GM10248 (cell line): ENCODE data around the gene ARHGEF33.

Experiments
- CTCF ChIA-PET: fragments of 300-600 bp; sonication (Branson Sonifier 250); formaldehyde crosslinking; extraction: SDS; loops from one replicate; lab custom pipeline; 2021; ENCODE audit warnings: antibody characterized with exemption; lab: Yijun Ruan, JAX
- POLR2A ChIA-PET: fragments of 350-650 bp; sonication (Branson Sonifier 250); formaldehyde crosslinking; extraction: SDS; loops from one replicate; lab custom pipeline; 2020; ENCODE audit warnings: antibody characterized with exemption; lab: Yijun Ruan, JAX
- DNase-seq: peaks from one replicate; pipeline ENCODE4 v3.0.0; 2012; ENCODE audit errors: extremely low spot score
- TF ChIP-seq, protein P1 (sequence below): IDR thresholded peaks from 2 replicates; pipeline ENCODE4 v1.5.1; 2012; ENCODE audit warnings: mild to moderate bottlenecking, low read depth; ENCODE audit errors: extremely low read depth, missing control alignments, control extremely low read depth

The ARHGEF33 gene

DNA sequence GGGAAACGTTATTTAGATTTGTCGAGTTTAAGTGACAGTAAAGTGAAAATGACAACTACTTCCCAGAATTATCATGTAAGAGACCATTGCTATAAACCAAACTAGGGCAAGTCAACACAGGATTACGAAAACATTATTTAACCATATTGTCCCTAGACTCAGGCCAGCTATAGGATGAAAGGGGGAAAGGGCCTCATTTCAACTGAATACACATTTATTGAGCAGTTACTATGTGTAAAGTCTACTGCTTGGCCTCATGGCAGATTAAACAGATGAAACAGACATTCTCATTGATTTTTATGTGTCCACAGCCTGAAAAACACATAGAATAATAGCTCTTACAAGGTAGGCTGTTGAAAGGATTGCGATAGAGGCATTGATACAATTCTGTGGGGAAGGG lies 32.7 kb downstream of the ARHGEF33 start:
- TF ChIP-seq, protein P1, sequence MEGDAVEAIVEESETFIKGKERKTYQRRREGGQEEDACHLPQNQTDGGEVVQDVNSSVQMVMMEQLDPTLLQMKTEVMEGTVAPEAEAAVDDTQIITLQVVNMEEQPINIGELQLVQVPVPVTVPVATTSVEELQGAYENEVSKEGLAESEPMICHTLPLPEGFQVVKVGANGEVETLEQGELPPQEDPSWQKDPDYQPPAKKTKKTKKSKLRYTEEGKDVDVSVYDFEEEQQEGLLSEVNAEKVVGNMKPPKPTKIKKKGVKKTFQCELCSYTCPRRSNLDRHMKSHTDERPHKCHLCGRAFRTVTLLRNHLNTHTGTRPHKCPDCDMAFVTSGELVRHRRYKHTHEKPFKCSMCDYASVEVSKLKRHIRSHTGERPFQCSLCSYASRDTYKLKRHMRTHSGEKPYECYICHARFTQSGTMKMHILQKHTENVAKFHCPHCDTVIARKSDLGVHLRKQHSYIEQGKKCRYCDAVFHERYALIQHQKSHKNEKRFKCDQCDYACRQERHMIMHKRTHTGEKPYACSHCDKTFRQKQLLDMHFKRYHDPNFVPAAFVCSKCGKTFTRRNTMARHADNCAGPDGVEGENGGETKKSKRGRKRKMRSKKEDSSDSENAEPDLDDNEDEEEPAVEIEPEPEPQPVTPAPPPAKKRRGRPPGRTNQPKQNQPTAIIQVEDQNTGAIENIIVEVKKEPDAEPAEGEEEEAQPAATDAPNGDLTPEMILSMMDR = no peak
- no peak for DNase-seq
- POLR2A ChIA-PET = interaction anchor here (0.6 kb wide), 1 partner anchor 189 kb away, joined by 5 read pairs; no protein-coding TSS in a partner anchor
- CTCF ChIA-PET = interaction anchor here (1.2 to 3.7 kb wide), 3 partner anchors 10 to 305 kb away, joined by 3 to 21 read pairs (median 4); no protein-coding TSS in a partner anchor

DNA sequence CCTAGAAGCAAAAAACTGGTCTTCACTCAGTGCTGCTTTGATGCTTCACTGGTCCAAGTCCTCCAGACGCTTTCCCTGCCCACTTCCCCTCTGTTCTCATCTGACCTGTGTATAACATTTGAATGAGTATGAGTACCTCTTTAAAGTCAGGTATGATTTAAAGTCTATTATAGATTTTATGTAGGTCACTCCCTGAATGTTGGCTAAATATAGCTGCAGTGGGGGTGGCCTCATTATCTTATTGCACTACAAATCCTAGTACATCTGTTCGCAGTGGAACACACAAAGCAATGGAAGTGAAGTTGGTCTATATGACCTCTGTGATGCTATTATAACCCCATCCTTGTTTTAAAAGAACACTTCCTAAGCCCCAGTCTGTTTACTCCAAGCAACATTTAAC lies 33.2 kb downstream of the ARHGEF33 start:
- ChIA-PET POLR2A (no interaction called here), CTCF (interaction anchor here (1.2 to 3.7 kb wide), 3 partner anchors 10 to 305 kb away, joined by 3 to 21 read pairs (median 4); no protein-coding TSS in a partner anchor)
- DNase-seq = no peak
- TF ChIP-seq, protein P1 = no peak

DNA sequence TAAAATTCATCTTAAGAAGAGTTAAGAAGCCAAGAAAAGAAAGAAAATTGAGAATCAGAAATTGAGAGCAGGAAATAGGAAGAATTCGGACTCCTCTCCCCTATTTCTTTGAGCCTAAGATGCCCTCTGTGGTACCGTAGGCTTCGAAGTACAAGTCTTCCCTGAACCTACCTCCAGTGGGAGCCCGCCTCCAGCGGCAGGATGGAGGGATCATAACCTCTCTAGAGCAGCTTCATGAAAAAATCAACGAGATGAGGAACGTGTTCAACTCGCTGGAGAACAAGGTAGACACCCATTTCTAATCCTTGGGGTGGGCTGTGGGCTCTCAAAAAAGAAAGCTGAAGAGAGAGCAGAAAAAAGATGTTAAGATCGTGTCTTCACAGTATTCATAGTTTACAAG lies 36.3 kb downstream of the ARHGEF33 start:
- CTCF ChIA-PET = interaction anchor here (4.9 kb wide), 1 partner anchor 21 kb away, joined by 28 read pairs; no protein-coding TSS in a partner anchor
- no peak for DNase-seq
- TF ChIP-seq, protein P1 = no peak
- POLR2A ChIA-PET = no interaction called here

DNA sequence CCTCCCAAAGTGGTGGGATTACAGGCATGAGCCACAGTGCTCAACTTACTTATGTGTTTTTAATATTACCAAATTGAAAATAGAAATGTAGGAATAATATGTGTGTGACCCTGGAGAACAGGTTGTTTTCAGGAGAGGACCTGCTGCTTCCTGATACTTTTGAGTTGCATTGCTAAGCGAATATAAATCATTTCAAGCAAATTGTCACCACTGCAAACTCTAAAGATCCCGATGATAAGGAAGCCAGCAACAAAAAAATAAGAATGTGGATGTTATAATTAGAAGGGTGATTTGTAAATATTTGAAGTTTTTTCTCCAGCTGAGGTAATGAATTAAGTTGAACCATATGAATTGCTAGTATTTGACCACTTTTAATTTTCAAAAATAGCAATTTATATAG lies 40.9 kb downstream of the ARHGEF33 start:
- CTCF ChIA-PET = interaction anchor here (4.9 kb wide), 1 partner anchor 16 kb away, joined by 28 read pairs; no protein-coding TSS in a partner anchor
- TF ChIP-seq, protein P1 = no peak
- POLR2A ChIA-PET = no interaction called here
- no peak for DNase-seq

DNA sequence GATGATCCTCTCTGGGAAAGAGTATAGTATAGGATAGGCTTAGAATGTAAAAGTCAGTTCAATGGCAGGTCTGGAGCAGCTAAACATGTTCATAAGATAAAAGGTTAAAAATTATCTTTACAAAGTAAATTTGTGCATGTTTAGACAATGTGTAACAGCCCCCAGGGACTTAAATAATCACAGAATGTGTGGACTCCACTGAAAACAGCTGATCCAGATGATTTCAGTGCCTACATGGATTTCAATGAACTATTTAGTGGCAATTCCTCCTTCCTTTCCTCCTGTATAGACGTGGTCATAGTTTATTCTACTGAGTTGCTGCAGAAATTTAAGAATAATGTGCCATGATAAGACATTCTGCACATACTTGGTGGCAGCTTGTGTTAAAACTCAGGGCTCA lies 42.9 kb downstream of the ARHGEF33 start:
- TF ChIP-seq, protein P1 = no peak
- DNase-seq = no peak
- CTCF ChIA-PET = interaction anchor here (1.0 to 1.8 kb wide), 3 partner anchors 8 to 297 kb away, joined by 3 to 12 read pairs (median 4); no protein-coding TSS in a partner anchor
- POLR2A ChIA-PET = no interaction called here

DNA sequence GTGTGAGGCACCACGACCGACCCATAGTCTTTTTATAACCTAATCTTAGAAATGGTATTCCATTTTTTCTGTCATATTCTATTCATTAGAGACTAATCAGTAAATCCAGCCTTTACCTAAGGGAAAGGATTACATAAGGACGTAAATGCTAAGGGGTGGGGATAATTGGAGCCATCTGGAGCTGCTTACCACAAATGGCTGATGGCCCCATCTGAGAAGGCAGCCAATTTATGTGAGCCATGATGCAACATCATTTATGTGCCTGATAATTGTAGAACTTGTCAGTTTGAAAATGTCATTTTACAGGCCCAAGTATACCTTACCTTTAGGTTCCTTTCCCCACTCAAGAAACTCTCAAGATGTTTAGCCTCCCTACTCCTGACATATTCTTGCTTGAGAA lies 44.0 kb downstream of the ARHGEF33 start:
- DNase-seq = no peak
- TF ChIP-seq, protein P1 = no peak
- CTCF ChIA-PET = interaction anchor here (1.4 to 1.8 kb wide), 2 partner anchors 13 to 296 kb away, joined by 4 to 12 read pairs; no protein-coding TSS in a partner anchor
- POLR2A ChIA-PET = no interaction called here
